Cortex of kidney (tissue), 1 donor: ENCODE results near the gene SNAPC2.
"Not testable (repeated sequence)": the region's sequence is repeated elsewhere in the genome, so short reads cannot be mapped to it uniquely, and the experiment has no call there.

Source experiments
- DNase-seq: peaks from one replicate; lab custom pipeline; 2025; lab: John Stamatoyannopoulos, UW

SNAPC2 gene

GRCh38 chr19:7888826-7889217, 31.3 kb upstream of the SNAPC2 start:
- no peak for DNase-seq

DNA sequence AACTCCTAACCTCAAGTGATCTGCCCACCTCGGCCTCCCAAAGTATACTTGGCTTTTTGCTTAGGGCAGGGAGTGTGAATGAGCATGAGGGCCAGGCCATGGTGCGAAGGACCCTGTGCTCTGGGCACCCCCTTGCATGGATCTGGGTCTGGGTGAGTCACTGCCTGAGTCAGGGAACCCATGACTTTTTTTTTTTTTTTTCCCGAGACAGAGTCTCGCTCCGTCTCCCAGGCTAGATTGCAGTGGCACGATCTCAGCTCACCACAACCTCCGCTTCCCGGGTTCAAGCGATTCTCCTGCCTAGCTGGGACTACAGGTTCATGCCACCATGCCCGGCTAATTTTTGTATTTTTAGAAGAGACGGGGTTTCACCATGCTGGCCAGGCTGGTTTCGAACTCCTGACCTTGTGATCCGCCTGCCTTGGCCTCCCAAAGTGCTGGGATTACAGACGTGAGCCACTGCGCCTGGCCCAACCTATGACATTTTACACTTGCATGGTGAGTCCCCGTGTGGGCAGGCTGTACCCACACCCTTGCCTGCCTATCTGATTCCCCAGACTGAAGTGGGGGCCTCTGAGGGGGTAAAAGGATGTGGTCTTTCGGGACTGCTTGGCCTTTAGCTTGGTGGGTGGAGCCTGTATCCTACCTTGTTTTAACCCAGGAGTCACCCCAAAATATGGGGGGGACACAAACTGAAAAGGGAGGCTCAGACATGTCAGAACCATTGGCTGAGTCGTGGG, 26.6 kb upstream of the SNAPC2 start:
- DNase-seq, result not testable (repeated sequence)

GRCh38 chr19:7894612-7895309, 25.4 kb upstream of the SNAPC2 start:
- DNase-seq, result no peak

GRCh38 chr19:7895565-7895964, 24.6 kb upstream of the SNAPC2 start:
- DNase-seq, result no peak

GRCh38 chr19:7897292-7897691, 22.8 kb upstream of the SNAPC2 start:
- DNase-seq, result no peak

- DNase-seq, result no peak
Observed at GRCh38 chr19:7898967-7899366, 21.2 kb upstream of the SNAPC2 start.

DNA sequence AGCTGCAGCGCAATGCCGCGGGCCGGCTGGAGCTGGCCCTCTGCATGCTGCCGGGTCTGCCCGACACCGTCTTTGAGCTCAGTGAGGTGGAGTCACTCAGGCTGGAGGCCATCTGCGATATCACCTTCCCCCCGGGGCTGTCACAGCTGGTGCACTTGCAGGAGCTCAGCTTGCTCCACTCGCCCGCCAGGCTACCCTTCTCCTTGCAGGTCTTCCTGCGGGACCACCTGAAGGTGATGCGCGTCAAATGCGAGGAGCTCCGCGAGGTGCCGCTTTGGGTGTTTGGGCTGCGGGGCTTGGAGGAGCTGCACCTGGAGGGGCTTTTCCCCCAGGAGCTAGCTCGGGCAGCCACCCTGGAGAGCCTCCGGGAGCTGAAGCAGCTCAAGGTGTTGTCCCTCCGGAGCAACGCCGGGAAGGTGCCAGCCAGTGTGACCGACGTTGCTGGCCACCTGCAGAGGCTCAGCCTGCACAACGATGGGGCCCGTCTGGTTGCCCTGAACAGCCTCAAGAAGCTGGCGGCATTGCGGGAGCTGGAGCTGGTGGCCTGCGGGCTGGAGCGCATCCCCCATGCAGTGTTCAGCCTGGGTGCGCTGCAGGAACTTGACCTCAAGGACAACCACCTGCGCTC, 20.3 kb upstream of the SNAPC2 start:
- no peak for DNase-seq

GRCh38 chr19:7900401-7900870, 19.7 kb upstream of the SNAPC2 start:
- DNase-seq, result no peak

GRCh38 chr19:7900931-7901330, 19.2 kb upstream of the SNAPC2 start:
- no peak for DNase-seq

DNA sequence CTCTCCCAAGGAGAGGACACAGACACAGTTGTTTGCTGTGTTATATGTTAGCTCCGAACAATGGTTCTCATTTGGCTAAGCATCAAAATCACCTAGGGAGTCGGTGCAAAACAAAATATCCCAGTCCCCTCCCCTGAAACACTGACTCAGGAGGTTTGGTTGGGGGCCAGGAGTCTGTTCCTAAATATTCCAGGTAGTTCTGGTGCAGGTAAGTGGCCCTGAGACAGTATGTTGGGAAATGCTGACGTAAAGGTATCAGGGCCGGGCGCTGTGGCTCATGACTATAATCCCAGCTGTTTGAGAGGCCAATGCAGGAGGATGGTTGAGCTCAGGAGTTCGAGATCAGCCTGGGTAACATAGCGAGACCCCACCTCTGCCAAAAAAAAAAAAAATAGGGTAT, 18.8 kb upstream of the SNAPC2 start:
- DNase-seq, result no peak

DNA sequence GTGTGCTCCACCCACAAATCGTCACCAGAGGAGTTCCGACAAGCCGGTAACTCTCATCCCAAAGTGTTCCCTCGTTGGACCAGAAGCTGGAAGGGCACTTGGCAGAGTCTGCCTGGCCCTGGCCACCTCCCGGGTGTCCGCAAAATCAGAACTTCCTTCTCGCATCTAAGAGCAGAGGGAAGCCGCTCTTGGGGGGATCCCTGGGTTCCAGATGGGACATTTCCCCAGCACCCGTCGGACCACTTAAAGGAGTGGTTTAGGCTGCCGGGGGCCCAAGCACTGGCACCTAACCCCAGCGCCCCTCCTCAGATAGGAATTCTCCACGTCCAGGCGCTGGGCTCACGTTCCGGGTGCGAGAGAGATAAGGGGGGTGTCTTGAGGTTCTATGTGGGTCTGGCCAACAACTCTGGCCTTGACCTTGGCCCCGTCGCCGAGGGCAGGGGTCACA, 17.3 kb upstream of the SNAPC2 start:
- DNase-seq, result no peak

GRCh38 chr19:7903244-7904073, 16.7 kb upstream of the SNAPC2 start, which contains the start of gene MAP2K7:
TSS of gene MAP2K7 (plus strand) at chr19:7903877. CDS start at chr19:7903945, 68 bp downstream.
- peak; percentile 96 for DNase-seq

- DNase-seq, result no peak
Observed at GRCh38 chr19:7904074-7905020, 15.8 kb upstream of the SNAPC2 start.

DNA sequence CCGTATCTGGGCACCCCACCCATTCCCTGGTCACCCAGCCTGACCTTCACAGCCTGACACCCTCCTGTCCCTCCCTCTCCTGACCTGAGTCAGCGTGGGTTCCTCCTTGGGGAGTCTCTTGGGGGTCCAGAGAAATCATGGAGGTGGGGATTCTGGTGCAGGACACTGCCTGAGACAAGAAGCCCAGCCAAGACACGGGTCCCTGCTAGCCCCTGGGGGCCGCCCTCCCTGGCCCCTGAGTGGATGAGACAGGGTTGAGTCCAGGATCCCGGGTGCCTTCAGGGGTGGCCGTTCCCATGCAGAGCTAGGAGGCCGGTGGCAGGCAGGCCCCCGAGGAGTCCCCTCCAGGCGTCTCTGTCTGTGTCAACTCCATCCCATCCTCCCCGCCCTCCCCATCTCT, 14.9 kb upstream of the SNAPC2 start:
- no peak for DNase-seq

DNA sequence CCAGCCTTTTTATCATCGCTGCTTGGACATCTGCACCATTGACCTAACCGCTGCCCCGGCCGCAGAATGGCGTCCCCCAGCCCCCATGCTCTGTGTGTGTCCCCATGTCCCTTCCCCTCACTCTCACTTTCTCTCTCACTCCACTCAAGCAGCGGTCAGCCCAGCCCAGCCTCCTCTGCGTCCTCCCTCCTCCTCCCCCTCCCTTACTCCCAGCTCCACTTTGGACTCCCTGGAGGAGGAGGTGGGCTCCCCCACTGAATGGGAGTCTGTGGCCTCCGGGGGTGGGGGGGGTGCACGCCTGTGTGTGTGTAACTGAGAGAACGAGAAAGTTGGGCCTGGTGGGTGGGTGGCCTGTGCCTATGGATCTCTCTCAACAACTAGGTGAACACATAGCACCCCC, 14.3 kb upstream of the SNAPC2 start:
- no peak for DNase-seq

DNA sequence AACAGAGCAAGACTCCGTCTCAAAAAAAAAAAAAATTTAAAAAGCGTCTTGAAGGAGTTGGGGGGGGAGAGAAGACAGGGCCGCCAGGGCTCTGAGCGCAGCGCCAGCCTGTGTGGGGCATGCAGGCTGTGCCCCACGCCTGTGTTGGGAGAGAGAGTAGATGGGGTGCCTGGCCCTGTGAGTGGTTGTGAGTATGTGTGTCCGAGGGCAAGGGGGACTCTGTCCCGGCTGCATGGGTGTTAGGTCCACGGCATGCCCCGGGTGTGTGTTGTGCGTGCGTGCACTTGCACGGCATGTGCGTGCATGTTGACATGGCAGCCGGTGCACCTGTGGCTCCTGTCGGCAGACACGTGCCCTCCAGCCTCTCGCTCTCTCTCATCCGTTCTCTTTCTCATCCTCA, 13.0 kb upstream of the SNAPC2 start:
- no peak for DNase-seq

GRCh38 chr19:7907544-7907943, 12.6 kb upstream of the SNAPC2 start:
- DNase-seq, result no peak

GRCh38 chr19:7908078-7908699, 11.9 kb upstream of the SNAPC2 start:
- no peak for DNase-seq

- no peak for DNase-seq
Observed at GRCh38 chr19:7908742-7909461, 11.2 kb upstream of the SNAPC2 start.
